Measurements from ENCODE around the gene RPL36.

- no peak for TF ChIP-seq CTCF (conservative IDR thresholded peaks at IDR 0.05 in 1 of 2, IDR thresholded peaks at IDR 0.05 in 1 of 2; ENCODE audit: low read depth in 1 of 2, low read length in 2 of 2)
- TF ChIP-seq EZH2 (IDR thresholded peaks at IDR 0.05; ENCODE audit: low read length, missing control alignments) = no peak
Observed at GRCh38 chr19:5654931-5655330, 35.2 kb upstream of the RPL36 start.
